CD4-positive, alpha-beta T cell treated with Interleukin-2 at 100 ng/mL for 4 hours (primary cell): ENCODE measurements around the gene TPRG1L.

Experiments used
- DNase-seq: peaks from one replicate; pipeline ENCODE4 v3.0.0-alpha.2; 2020; ENCODE audit warnings: low spot score

Gene TPRG1L

DNA sequence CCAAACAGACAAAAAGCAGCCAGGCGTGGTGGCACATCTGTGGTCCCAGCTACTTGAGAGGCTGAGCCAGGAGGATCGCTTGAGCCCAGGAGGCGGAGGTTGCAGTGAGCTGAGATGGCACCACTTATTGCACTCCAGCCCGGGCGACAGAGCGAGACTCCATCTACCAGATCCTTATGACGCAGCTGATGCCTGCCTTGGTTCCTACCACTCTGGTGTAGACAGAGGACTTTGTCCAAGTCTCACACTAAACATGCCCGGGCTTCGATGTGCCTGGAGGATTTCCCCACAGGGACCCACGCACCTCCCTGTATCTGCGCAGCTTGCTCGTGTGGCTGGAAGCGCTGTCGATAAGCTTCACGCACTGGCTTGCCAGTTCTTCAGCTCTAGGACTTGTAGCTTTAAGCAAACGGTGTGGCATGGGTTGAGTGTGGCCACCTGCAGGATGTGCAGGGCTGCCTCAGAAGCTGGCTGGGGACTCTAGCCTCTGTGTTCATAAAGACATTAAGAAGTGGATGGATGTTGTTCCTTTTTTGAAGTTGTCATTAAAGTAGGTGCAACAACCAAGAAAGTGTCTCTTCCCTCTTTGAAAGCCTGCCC is 4.8 kb downstream of the TPRG1L start:
- DNase-seq: no peak

DNA sequence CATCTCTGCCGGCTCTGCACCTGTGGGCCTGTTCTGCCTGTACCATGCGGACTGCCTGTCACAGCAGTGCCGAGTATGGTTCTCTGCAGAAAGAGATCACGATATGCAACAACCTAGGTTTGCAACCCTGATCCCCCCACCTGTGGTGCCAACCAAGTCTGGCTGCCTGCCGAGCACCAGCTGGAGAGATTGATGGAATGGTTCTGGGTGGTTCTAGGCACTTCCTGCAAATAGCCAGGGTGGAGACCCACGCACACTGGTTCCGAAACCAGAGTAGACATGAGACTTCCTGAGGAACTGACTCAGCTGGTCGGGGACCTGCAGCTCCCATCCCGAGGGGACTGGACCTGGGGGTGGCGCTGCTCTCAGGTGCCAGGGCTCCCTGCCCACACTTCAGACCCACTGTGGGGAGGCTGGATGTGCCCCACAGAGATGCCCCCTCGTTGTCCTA is 5.4 kb downstream of the TPRG1L start:
- no peak for DNase-seq

DNA sequence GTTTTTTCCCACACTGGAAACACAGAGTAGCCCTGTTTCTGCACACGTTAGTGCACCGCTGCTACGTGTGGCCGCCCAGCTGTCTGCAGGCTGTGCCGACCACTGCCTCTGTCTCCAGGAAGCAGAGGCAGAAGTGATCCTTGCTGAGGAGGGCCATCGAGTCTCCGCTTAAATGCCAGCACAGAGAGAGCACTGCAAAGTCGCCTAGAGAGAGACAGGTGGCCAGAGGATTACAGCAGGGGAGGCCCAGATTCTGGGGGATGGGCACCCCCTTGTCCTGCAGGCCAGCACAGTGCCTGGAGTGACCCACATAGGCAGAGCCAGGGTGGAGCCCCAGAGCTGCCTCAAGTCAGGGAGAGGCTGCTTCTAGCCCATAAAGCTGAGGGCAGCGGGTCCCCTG is 6.1 kb downstream of the TPRG1L start:
- DNase-seq: no peak

DNA sequence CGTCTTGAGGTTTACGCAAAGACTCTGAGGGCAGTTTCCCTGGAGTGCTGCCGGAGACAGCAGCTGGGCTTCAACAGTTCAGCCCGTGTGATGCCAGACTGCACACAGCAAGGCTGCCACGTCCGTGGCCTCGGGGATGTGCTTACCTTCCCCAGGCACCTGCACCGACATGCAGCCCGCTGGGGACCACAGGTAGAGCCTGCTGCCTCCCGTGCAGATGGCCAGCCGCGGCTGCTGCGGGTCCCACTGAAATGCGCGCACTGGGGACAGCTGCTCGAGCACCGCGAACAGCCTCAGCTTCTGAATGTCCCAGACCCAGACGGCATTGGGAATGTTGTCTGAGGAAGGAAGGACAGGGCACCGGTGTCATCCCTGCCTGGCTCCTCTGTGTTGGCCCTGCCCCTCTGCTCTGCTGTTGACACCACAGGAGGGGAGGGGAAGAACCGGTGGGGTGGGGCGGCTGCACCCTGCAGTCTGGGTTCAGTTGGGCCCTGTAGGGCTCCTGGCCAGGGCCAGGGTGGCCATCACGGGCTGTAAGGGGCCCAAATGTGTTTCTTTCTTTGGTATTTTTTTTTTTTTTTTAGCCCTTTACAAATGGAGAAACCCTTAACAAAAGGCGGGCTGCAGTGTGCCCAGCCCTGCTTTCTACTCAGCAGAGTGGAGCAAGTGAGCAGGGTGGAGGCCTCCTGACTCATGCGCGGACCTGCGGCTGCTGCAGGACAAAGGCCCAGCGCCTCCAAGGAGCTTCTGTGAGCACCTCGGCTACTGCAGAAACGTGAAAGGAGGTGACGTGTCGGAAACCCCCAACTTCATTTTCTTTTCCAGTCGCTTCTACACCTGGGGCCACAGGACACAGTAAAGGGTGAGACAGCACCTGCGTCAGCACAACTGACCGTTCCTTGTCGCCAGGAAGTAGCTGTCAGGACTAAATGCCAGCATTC is 6.8 kb downstream of the TPRG1L start:
- DNase-seq: no peak

DNA sequence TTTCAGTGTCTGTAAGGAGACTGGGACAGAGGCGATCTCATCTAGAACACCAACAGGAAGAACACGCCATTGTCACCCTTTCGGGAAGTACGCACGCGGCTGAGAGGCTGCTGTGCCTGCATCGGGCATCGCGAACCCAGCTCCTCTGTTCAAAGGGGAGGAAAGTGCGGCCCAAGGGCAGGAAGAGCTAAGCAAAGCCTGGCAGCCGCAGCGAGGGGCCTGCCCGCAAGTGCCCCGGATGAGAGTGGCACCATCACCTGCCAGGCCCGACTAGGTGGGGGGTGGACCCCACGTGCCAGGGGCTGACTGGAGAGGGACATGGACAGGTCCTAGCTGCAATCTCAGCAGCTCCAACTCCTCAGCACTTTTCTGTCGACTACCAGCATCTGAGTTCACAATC is 7.5 kb downstream of the TPRG1L start:
- no peak for DNase-seq

DNA sequence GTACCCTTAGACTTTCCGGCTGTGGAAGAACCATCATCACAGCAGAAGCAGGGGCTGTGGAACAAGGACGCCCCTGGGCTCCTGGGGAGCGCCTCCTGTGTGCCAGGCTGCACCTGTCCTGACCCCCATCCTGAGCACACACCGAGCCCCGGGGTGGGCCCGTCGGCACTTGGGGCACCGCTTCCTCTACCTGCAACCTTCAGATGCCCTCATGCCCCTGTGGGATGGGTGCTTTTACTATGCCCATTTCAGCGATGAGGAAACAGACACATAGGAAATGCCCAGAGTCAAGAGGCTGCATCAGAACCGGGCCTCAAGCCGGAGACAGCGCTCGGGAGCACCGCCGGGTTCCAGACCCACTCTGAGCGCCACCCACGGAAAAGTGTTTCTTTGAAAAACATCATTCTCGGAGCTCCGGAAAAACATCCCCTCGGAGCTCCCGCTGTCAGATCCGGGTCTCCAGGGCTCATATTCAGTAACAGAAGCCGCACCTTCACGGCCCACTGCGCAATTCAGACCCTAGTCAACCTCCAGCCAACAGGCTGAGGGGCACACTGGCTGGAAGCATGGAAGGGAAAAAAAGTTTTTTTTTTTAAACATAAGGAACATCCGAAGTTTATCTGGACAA is 8.0 kb downstream of the TPRG1L start:
- no peak for DNase-seq

DNA sequence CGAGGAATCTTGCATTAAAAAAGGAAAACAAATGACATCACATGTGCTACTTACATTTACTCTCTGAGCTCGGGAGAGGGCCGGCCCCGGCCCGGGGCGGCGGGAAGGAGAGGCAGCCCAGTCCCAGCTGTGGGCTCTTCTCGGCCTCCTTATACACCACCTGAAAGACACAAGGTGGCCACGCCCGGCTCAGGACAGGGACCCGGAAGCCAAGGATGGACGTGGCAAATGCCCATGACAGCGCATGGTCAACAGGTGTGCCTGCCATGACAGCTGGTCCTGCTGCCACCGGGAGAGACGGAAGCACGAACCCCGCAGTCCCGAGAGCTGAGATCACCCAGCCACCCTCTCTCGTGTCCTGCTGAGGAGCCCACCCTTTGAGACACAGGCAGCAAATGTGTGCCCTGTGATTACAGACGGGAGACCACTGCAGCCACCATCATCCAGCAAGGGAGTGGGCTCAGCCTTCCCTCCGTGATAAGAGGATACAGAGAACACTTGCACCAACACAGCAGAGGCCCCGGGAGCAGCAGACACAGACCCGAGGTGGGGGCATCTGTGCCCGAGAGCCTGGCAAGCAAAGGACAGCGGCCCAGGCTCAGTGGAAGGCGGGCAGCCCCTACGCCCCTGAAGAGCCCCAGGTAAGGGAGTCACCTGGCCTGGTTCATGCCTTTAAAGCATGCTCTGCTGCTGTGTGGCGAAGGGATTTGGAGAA is 8.7 kb downstream of the TPRG1L start:
- no peak for DNase-seq

DNA sequence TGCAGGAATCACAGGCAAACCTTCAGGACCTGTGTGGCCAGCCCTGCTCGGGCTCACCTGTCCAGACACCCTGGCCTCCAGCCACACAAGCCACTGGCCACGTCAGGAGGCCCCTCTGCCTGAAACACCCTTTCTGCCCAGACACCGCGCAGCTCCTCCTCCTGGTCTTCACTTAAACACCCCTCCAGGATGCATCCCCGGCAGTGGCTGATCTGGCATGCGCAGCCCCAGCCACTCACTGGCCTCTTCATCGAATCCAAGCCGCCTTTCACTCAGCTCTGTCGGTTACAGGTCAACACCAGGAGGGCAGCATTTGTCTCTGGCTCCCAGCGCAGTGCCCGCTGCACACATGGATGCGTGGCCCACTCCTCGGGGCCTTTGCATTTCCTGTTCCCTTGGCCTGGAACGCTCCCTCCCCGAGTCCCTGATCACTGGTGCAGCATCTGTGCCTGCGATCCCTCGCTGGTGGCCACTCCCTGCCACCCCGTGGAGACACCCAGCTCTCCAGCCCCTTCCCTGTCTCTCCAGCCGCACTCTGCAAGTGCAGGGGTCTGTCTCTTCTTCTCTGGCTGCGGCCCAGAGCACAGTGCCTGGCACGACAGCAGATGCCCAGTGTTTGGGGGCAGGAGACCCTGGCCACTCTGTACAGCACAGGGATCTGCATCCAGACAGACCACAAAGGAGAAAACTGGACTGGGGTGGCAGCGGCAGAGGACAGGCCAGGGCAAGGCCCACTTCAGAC is 9.4 kb downstream of the TPRG1L start:
- DNase-seq: no peak

DNA sequence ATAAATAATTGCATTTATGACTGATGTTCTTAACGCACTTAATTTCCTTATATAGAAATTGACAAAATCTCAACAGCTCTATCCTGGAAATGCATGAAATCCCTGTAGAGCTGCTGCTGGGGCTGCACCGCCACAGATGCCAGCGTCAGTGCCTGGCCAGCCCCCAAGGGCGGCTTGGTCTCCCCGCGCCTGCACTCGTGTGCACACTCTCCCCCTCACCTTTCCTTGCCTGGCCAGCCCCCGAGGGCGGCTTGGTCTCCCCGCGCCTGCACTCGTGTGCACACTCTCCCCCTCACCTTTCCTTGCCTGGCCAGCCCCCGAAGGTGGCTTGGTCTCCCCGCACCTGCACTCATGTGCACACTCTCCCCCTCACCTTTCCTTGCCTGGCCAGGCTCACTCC is 11.3 kb downstream of the TPRG1L start:
- DNase-seq: no peak

DNA sequence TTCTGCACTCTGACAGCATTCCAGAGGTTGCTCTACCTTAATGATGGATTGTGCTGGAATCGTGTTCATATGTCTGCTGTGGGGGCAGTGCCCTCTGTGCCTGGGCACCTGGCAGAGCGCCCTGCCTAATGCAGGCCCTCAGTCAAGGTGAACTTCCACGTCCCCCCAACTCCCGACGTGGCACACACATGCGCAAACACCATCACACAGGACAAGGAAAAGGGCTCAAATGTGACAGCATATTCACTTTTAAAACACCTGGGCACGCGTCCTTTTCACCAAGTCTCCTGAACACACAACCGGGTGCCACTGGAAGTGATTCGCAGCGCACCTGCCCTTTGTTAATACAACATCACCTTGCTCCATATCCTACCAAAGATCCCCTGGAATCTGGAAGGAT is 11.7 kb downstream of the TPRG1L start:
- DNase-seq: no peak

DNA sequence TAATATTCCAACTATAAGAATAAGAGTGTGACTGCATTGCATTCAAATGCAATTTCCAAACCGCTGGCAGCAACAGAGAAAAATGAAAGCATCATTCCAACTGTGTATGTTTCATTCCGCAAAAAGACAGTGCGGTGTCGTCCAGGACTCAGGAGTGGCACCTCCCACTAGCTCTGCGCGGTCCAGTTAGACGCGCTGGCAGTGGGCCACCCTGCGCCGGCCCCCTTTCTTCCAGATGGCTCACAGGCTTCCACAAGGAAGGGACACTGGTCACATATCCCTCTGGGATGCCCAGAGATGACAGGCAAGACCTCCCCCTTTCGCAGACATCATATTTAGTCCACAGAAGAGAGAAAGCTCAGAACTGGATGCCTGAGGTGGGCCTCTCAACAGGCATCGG is 13.2 kb downstream of the TPRG1L start:
- no peak for DNase-seq

DNA sequence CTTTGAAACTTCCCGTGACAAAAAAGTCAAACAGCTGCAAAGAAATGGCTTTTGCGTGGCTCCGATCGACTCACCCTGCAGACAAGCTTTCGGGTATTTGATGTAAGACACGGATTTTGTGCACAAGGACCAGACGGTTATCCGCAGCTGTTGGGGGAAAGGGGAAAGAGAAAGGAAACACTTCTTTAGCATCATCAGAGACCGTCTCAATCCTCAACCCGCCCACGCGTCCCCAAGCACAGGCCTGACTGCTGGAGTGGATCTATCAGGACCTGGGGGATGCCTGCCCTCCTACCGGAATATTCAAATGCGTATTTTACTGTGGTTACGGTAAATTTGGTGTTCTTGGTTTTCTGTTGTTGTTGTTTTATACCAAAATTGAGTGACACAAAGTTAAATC is 13.9 kb downstream of the TPRG1L start:
- DNase-seq: no peak

DNA sequence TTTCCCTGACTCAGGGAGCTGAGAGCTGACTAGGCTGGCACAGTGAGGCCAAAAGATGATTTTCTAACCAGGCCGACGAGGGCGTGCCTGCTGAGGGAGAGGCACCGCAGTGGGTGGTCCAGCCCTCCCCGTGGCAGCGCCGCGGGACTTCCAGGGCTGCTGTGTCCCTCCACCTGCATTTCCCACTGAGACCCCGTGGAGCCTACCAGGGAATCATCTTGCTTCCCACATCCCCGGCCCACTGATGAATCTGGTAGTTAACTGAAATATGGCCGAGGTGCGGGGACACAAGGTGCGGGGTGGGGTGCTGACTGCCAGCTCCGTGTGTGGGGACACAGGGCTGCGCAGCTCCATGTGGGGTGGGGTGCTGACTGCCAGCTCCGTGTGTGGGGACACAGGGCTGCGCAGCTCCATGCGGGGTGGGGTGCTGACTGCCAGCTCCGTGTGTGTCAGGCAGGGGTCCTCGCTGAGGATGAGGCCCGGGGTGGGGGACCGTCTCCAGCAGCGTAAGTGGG is 14.6 kb downstream of the TPRG1L start:
- no peak for DNase-seq

DNA sequence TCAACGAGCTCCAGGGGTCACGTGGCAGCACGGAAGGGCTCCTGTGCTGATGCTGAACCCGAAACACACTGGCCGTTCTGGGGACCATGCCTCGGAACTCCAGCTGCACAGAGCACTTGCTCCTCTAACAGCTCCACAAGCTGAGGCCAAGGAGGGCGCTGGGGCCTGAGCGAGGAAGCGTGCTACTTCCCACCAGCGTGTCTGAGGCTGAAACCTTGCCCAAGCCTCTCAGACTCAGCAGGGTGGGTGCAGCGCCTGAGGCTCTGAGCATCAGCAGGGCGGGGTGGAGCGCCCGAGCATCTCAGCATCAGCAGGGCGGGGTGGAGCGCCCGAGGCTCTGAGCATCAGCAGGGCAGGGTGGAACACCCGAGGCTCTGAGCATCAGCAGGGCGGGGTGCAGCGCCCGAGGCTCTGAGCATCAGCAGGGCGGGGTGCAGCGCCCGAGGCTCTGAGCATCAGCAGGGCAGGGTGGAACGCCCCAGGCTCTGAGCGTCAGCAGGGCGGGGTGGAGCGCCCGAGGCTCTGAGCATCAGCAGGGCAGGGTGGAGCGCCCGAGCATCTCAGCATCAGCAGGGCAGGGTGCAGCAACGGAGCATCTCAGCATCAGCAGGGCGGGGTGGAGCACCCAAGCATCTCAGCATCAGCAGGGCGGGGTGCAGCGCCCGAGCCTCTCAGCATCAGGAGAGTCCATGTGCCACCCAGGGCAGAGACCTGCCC is 15.5 kb downstream of the TPRG1L start:
- no peak for DNase-seq

DNA sequence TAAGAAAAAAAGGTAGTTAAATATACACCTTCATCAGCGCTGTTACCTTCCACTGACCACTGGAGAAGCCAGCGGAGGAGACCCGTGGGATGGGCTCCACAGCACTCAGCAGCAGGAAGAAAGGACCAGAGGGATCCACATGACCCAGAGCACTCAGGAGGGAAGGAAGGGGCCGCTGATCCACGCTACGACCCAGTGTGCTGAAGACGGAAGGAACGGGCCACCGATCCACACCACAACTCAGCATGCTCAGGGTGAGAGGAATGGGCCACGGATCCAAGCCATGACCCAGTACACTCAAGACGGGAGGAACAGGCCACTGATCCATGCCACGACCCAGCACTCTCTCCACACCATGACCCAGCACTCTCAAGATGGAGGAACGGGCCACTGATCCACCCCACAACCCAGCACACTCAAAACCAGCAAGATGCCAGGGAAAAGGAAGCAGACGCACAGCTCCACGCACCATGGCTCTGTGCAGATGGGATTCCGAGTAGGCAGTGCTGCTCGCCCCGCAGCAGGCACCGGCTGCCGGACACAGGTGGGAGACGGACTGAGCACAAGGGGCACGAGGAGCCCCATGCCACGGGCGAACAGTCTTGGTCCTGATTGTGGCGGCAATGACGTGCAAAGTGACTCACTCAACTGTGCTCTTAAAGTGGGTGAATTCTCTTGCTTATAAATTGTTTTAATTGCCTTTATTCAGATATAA is 16.4 kb downstream of the TPRG1L start:
- DNase-seq: no peak

DNA sequence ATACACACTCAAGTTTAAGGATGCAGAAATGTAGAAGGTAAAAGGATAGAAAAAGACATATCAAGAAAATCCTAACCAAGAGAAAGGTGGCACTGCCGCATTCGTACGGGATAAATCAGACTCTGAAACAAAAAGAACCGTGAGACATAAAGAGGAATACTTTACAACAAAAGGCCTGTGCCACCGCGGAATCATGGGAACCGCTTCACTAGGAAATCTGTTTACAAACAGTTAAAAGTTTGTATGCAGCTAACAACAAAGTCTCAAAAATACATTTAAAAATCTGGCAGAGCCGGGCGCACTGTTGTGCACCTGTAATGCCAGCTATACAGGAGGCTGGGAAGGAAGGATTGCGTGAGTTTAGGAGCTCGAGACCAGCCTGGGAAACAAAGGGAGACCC is 17.0 kb downstream of the TPRG1L start:
- DNase-seq: no peak

DNA sequence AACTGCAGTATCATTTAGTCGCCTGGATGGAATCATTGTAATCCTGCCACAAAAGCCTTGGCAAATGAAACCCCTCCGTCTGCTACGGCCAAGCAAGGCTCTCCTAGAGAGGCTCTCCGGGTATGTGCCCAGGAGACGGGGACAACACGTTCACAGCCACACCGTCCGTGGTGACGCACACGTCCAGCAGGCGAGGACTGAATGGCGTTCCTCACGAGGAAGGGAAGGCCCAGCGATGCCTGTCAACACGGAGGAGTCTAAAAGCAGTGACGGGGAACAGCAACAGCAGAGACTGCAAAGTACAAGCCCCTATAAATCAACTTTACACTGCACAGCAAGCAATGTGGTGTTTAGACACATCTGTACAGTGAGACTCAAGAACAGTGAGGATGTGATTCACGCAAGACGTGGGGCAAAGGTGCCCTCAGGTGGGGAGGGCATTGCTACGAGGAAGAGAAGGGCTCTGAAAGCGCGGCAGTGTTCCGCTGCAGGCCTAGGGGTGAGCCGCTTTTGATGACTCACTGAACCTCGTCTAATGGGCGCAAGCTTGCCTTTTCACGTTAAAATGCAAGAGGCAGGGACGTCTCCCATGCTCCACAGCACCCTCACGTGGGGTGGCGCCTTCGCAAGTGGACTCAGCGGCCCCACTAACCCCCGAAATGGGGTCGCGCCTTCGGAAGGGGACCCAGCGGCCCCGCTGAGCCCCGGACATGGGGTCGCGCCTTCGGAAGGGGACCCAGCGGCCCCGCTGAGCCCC is 18.3 kb downstream of the TPRG1L start:
- DNase-seq: no peak

DNA sequence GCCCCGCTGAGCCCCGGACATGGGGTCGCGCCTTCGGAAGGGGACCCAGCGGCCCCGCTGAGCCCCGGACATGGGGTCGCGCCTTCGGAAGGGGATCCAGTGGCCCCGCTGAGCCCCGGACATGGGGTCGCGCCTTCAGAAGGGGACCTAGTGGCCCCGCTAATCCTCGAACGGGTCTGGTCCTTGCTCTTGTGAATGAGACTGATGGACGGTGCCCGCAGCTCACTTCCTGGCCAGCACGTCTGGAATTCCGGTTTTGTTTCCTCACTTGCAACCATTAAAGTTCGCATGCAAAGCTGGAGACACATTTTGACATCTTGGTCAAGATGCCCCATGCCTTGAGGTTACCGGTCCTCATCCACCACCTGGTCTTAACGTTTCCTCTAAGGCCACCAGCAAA is 19.5 kb downstream of the TPRG1L start:
- DNase-seq: no peak

DNA sequence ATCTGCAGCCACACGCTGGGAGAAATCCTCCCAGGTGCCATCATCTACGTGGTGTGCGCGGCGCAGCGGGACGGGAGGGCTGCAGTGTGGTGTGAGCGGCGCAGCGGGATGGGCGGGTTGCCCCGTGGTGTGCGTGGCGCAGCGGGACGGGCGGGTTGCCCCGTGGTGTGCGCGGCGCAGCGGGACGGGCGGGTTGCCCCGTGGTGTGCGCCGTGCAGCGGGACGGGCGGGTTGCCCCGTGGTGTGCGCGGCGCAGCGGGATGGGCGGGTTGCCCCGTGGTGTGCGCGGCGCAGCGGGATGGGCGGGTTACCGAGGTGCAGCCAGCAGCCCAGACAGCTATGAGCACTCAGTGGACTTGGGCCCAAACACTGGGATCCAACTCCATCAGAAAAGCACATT is 20.4 kb downstream of the TPRG1L start:
- DNase-seq: no peak
